ENCODE data around the gene SLC17A8. TPM values are rescaled to one million over a fixed set of nuclear protein-coding genes. Genes with fewer than 3 reads are reported as not detected.
"Not testable (repeated sequence)": the region's sequence is repeated elsewhere in the genome, so short reads cannot be mapped to it uniquely, and the experiment has no call there.

The SLC17A8 gene
- polyA plus RNA-seq, 3 donors = 0.25 to 1.1 (median 0.49) TPM

DNA sequence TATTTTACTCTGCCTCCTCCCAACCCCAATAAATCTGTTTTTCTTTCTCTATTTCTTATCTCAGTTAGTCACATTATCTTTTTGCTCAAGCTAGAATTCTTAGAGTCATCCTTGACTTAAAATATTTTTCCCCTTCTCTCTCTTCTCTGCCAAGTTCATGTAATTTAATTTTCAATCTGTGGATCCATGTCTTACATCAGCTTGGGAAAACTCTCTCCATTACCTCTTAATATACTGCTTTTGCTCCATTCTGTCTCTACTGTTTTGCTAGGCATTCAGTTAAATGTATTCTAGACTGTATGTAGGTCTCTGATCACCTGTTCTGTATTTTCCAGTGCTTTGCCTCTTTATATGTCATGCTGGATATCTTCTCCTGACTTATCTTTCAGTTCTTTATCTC lies 65.8 kb downstream of the SLC17A8 start:
- no peak for DNase-seq

DNA sequence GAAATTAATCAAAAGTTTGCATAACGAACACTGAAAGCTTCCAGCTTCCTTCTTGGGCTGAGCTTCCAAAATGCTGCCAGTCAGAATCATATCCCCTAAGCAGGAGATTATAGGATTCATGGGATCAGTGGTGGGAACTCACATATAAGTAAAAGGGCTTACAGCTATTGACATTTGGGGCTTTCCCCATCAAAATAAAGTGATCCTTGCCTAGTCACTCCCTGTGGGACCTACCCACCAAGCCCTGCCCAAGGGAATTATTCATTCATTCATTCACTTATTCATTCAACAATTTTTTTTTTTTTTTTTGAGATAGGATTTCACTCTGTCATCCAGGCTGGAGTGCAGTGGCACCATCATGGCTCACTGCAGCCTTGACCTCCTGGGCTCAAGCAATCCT lies 69.3 kb downstream of the SLC17A8 start:
- no peak for DNase-seq

DNA sequence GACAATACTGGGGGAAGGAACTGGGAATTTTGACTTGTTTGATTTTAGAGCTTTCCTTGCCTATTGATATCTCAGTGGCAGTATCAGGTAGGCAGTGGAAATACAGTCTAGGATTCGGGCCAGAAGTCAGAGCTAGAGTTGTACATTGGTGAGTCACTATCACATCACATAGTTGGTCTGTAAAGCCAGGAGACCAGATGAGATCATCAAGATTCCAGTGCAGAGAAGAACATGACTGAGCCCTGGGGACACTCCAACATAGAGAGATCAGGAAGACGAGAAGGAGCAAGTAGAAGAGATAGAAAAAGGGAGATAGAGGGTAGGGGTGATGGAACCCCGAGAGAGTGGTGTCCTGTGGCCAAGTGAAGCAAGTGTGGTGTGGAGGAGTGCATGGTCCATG lies 70.2 kb downstream of the SLC17A8 start:
- no peak for DNase-seq

DNA sequence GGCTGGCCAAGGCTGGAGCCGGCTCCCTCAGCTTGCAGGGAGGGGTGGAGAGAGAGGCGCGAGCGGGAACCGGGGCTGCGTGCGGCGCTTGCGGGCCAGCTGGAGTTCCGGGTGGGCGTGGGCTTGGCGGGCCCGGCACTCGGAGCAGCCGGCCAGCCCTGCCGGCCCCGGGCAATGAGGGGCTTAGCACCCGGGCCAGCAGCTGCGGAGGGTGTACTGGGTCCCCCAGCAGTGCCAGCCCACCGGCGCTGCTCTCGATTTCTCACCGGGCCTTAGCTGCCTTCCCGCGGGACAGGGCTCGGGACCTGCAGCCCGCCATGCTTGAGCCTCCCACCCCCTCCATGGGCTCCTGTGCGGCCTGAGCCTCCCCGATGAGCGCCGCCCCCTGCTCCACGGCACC lies 73.4 kb downstream of the SLC17A8 start:
- not testable (repeated sequence) for DNase-seq

DNA sequence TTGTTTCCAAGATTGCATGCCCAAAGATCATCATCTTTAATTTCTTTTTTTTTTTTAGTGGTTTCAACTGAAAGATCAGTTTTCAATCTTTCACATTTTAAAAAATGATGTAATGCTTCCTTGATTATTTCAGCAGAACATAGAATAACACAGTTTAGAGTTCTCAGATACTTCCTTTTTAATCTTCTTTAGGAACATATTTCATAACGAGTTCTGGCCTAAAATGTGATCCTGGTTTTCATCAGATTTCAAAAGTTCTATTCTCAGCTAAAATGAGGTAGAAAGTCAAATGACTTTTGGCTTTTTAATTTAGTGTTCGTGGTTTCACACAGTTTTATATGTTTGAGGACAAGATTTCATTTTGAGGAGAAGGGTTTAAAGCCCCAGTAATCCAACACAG lies 76.8 kb downstream of the SLC17A8 start:
- no peak for DNase-seq

DNA sequence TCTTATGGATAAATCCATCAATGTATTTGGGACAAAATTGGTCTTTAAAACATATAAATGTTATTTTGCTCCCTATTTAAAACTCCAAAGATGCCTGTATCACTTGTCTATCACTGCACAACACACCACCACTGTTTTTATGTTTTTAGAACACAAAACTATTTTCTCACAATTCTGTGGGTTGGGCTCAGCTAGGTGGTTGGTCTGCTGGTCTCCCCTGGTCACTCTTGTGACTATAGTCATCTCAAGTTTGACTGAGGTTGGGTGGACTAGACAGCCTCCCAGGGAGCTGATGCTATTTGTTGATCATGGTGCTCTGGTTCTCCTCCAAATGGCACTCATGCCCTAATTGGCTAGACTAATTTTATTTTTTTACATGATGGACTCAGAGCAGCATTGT lies 77.3 kb downstream of the SLC17A8 start:
- no peak for DNase-seq

DNA sequence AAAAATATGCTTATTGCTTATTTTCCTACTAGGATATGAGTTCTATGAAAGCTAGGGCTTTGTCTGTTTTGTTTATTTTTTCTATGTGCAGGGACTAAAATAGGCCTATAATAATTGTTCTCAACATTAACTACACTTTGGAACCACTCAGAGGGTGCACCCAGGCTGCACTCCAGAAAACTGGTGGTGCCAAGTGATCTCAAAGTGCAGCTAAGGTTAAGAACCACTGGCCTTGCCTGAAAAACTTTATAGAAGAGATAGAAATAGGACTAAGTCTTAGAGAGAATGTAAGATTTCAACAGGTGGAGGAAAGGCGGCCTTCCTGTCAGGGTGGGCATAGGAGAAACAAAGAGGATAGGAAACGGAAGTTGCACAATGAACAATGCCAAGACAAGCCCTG lies 79.1 kb downstream of the SLC17A8 start:
- no peak for DNase-seq

DNA sequence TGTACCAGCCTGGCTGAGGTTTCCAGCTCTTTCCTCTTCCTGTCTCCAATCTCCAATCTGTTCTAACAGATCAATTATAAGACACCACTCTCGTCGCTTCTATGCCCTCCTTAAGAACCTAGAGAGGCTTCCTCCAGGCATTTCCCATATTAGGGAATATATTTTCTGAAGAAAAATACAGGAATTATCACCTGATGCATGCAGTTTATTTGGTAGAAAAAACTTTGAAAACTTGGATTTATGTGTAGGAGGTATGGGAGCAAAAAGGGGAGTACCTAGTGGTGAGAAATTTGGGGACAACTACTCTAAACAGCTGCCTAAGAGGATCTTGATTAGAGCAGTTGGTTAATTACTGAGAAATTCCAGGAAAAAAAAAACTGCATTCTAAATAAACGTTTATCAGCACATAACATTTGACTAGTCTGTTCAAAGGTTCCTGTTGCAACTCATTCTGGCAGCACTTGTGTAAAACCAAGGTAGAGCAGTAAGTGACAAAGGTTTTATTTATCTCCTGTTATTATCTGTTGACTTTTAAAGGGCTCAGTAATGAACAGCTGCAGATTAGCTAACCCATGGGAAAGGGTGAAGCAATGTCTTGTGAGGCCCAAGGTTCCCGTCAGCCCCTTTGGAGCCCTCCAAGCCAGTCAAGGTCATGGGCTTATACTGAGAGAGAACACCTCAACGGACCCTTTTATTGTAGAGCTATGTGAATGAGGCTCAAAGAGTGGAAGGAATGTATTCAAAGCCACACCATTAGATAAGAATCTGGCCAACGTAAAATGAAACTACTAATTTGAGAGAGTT lies 80.4 kb downstream of the SLC17A8 start:
- no peak for DNase-seq

DNA sequence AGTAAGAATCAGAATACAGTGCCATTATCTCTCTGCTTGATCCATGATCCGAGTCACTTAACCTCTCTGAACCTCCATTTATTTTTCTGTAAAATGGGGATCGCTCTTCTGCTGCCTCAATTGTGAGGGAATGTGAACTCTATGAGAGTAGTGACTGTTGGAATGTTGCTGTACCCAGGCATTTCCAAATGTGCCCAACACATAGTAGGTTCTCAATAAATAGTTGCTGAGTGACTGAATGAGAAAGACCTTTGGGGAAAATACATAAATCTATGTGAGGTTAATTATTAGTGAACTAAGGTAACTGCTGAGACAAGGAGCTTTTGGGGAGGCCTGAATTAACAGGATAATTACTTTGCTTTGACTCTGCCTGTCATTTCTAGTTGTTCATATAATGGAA lies 82.9 kb downstream of the SLC17A8 start:
- no peak for DNase-seq

DNA sequence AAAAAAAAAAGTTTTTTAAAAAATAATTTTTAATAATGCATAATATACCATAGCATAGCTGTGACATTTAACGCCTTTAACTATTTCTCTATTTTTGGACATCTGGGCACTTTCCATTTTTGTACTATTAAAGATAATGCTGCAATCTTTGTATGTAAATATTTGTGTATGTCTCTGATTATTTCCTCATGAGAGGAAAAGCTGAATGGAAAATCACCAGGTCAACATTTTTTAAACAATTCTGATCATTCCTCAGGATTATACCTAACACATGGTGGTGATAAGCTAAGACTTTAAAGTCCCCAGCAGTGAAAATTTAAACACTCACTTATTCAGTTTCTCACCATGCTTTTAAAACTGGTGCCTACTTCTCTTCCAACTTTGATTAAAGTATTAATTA lies 85.5 kb downstream of the SLC17A8 start:
- DNase-seq = no peak

DNA sequence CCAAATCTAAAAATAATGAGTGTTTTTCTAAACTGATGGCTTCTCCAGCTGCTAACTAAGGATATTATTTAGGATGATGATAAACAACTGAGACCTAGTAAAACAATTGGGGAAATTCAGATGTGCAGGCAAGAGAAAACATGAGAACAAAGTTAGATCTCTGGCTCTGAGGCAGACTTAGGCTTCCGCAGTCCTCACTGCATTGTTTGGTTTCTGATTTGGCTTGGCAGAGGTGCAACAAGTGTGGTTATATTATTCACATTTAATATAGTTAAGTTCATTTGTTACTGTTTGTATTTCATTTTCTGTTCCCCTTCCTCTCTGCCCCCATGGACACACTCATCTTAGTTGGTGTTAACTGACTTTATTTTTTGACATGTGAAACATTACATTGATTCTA lies 86.6 kb downstream of the SLC17A8 start:
- DNase-seq = no peak

DNA sequence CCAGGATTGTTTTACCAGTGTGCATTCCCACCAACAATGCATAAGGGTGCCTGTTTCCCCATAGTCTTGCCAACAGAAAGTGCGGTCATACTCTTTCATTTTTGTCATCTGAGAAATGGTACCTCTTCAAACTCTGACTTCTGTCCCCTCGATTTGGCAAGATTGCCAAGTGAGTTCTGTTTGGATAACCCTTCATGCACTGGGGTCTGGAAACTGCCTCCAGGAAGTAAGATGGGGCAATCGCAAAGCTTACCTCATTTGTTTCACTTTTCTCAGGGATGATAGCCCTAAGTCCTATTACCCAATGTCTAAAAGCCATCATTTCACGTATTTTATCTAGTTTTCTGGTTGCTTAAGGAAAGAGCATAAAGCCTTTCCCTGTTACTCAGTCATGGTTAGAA lies 88.2 kb downstream of the SLC17A8 start:
- DNase-seq = no peak

DNA sequence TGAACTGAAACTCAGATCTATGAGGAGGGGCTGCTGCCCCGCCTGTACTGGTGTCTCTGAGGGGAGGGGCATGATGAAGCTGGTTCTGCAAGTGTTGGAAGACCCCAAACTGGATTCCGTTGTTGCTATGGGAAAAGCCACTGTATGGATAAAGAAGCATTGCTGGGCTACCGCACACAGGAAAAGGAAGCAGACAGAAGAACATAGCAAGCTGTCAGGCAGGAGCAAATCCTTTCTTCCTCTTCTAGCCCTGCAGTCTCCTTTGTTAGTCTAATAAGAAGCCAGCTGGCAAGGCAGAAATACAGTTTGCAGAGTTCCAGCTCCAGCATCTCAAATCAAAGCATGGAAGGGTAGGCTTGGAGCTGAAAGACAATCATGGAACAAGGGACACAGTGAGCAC lies 90.5 kb downstream of the SLC17A8 start:
- no peak for DNase-seq

DNA sequence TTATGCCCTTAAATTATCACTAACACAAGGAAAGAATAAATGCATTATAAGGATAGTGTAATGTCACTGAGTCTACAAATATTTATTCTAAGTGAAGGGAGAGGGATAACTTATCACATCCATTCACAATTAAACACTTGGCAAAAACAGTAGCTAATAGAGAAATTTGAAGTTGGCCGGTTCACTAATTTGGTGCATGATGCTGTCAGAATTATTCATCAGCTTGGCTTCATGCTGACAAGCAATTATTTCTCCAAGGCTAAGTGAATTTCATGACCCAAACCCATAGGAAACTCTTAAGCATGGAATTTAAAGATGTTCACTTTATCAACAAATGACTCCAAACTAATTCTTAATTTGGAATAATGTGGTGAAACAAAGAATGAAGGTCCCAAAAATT lies 91.8 kb downstream of the SLC17A8 start:
- DNase-seq = no peak

DNA sequence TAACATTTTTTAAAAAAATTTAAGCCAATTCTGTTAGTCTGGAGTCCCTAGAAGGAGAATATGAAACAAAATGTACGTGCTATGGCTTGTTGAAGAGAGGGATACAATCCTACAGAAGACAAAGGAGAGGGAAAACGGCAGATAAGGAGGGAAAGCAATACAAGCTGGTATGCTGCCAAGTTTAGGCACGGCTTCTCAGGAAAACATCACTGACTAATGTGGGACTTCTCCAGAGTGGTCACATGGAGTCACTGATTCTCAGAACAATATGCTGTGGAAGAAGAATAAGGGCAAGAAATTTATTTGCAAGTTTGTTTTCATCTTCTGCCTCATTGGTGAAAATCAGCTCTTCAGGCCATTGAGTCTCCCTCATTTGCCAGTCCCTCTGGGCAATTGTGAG lies 93.9 kb downstream of the SLC17A8 start:
- no peak for DNase-seq

DNA sequence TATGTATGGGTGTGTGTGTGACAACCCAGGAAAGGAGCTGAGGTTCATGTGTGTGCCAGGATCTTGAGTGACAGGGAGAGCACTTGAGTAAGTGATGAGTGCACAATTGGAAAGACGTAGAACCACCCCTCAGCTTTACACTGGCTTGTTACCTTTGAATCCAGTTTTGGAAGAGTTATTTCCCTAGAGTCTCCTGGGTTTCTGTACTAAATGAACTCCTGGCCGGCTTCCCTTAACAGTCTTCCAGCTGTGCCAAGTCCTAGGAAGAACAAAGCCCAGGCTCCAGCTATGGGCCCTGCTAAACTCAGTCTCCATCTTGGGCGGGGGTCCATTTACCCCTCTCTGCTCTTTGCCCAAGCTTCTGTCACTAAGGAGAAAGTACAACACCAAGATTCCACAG lies 97.1 kb downstream of the SLC17A8 start:
- no peak for DNase-seq

DNA sequence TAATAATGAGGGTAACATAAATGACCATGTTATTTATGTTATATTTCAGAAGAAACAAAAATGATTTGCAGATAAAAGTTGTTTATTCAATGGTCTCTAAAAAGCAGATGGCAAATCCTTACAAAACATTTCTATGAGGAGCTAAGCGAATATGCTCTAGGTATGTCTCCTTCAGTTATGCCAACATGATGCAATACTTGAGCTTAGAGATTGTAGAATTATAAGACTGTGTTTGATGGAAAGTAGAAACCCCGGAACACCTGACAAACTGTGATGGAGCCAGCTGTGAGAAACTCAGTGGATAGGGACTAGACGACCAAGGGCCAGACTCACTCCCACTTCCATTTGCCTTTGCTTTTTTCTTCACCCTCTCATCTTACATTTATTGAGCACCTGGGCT lies 99.0 kb downstream of the SLC17A8 start:
- DNase-seq = no peak

DNA sequence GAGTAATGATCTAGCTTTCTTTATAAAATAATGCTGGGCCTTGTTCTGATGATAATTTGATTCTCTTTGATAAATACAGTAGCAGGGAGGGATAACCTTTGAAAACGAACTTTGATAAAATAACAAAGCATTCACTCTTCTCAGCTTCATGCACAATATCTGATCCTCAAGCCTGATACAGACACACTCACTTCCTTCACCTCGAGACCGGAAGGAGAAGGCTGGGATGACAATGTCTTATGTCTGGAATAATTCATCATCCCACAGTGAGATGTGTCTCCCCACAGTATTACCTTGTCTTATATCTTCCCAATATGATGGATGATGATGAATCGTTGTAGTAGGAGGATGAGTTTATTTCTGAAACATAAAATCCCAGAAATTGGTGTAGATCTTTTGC lies 101.3 kb downstream of the SLC17A8 start:
- DNase-seq = no peak

DNA sequence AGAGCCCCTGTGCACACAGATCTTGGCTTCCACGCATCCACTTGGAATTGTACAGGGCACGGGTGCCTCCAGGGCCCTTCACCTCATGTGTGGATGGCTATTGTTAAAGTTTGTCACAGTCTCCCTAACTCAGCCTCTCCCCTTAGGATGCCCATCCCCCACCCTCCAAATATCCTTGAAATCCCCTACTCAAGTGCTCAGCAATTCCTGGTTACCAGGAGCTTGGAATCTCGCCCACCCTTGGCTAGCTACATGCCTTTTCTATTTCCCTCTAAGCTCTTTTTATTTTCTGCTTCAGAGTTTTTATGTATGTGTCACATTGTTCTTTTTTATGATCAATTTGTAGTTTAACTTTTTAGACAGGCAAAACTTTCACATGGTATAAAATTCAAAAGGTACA lies 103.8 kb downstream of the SLC17A8 start:
- DNase-seq = no peak

DNA sequence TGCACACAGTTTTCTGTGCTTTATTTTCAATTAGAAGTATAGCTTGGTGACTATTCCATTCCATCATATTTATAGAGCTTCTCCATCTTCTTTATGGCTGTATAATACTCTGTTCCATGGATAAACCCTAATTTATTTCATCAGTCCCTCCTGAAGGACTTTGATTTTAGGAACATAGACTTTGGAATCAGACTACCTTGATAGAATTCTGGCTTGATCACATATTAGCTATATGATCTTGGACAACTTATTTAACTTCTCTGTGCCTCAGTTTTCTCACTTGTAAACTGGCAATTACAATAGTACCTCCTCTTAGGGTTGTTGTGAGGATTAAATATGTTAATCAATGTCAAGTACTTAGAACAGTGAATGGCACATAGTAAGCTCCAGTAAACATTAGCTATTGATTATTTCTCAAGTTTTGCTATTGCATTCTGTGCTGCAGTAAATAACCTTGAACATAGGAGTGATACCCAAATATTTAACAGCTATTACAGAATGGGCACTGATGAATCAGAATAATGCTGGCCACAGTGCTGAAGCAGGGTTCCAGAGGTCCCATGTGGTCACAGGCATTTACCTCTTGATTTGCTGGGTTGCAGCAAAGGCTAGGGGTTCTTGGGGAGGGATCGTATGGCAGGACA lies 104.6 kb downstream of the SLC17A8 start:
- DNase-seq = no peak

DNA sequence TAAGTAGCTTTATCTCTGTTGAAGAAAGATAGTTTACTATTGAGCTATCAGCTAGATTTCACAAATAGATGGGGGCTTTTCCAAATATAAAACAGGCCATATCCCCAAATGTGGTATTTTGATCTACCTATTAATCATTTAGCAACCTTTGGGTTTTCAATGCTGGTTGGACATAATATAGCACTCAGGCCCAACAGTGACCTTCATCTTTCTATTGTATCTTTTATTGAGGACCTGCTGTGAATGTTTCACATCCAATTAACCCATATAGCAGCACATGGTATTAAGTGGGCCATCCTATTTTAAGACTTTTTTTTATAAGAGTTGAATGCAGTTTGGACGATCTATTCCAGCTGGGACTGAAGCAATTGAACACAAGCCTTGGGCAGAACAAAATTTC lies 106.8 kb downstream of the SLC17A8 start:
- no peak for DNase-seq

DNA sequence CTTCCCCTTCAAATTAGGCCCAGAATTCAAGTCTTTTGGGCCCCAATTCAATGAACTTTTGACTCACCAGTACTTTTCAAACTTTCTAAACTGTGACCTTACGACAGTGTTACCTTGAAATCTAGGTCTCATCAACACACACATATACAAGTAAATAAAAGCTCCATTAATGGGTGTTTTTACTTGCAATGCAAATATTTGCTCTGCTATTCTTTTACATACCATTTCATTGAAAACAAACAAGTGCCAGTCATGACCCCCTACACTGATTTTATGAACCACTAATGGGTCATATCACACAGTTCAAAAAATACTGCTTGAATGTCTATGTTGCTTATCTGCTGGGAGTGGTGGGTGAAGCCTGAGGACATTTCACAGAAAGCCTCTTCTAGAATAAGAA lies 107.7 kb downstream of the SLC17A8 start:
- no peak for DNase-seq

DNA sequence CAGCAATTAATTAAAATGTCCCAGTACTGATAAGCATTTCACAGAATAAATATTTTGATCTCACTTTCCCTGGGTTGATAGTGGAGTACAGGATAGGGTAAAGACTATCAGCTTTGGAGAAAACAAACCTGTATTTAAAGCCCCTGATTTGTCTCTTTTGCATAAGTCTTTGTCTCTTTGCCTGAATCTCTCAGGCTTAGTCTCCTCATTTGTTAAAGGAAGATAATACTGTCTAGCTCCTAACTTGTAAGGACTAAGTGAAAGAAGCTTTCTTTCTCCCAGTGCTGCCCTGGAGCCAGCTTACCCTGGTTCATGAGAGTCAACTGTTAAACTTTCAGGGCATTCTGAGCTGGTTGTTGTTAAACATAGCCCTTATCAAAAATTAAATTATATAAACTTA lies 111.3 kb downstream of the SLC17A8 start:
- DNase-seq = no peak

All from renal pelvis (tissue), 4 donors.